ENCODE results near the gene TRIM66. TPM values are rescaled to one million over a fixed set of nuclear protein-coding genes. Genes with fewer than 3 reads are reported as not detected.

The TRIM66 gene
- total and polyA plus RNA-seq, 9 of the 15 experiments (the other 6 are each of a cell fraction or from before 2014, with no cell fraction given) = 1.1 to 7.3 (median 4.9) TPM

DNA sequence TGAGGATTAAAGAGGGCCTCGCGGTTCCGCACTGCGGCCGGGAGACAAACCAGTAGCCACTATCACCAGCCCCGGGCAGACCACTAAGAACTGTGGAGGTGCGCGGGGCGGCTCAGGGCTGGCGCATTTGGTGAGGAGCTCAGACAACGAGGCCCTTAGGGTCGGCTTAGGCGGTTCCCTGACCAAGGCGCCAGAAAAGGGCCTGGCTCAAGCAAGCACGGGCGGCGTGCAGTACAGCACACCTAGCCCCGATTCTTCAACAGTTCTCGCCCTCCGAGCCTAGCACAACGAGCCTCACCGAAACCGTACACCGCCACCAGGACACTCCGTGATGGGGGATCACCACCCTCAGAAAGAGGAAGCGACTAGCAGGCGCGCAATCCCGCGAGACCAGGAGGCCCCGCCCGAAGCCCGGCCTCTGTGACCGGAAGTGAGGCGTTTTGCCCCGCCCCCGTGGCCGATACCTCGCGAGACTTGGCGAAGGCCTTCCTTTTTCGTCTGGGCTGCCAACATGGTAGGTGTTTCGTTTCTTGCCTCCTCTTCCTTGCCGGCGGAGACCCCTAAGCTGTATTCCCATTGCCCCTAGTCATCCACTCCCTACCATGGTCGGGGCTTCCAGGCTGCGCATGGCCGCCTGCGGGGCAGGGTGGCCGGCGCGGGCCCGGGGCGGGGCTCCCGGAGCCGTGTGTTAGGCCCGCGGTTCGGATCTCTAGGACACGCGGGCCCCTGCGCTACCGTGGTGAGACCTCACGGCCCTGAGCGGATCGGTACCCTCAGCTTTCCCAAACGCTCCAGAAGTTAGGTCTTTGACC lies at the start of gene TRIM66, which contains the start of gene RPL27A (continued):
- TF ChIP-seq, protein P1, sequence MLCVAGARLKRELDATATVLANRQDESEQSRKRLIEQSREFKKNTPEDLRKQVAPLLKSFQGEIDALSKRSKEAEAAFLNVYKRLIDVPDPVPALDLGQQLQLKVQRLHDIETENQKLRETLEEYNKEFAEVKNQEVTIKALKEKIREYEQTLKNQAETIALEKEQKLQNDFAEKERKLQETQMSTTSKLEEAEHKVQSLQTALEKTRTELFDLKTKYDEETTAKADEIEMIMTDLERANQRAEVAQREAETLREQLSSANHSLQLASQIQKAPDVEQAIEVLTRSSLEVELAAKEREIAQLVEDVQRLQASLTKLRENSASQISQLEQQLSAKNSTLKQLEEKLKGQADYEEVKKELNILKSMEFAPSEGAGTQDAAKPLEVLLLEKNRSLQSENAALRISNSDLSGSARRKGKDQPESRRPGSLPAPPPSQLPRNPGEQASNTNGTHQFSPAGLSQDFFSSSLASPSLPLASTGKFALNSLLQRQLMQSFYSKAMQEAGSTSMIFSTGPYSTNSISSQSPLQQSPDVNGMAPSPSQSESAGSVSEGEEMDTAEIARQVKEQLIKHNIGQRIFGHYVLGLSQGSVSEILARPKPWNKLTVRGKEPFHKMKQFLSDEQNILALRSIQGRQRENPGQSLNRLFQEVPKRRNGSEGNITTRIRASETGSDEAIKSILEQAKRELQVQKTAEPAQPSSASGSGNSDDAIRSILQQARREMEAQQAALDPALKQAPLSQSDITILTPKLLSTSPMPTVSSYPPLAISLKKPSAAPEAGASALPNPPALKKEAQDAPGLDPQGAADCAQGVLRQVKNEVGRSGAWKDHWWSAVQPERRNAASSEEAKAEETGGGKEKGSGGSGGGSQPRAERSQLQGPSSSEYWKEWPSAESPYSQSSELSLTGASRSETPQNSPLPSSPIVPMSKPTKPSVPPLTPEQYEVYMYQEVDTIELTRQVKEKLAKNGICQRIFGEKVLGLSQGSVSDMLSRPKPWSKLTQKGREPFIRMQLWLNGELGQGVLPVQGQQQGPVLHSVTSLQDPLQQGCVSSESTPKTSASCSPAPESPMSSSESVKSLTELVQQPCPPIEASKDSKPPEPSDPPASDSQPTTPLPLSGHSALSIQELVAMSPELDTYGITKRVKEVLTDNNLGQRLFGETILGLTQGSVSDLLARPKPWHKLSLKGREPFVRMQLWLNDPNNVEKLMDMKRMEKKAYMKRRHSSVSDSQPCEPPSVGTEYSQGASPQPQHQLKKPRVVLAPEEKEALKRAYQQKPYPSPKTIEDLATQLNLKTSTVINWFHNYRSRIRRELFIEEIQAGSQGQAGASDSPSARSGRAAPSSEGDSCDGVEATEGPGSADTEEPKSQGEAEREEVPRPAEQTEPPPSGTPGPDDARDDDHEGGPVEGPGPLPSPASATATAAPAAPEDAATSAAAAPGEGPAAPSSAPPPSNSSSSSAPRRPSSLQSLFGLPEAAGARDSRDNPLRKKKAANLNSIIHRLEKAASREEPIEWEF (CRISPR knock-in tag; IDR thresholded peaks at IDR 0.05) = no peak
- TF ChIP-seq FOXP1 (CRISPR knock-in tag; IDR thresholded peaks at IDR 0.05) = peak; percentile 52; the same call in 1 of the 2 replicates
- TF ChIP-seq HDAC1 (IDR thresholded peaks at IDR 0.05) = peak in 1 of 2 experiments; percentile 74; a peak in 2 of 4 replicates
- TF ChIP-seq ZEB2 (IDR thresholded peaks at IDR 0.05) = no peak
- no peak for TF ChIP-seq MECOM (CRISPR knock-in tag; IDR thresholded peaks at IDR 0.05)
- peak in 1 of 2 experiments; percentile 76; a peak in 2 of 4 replicates for TF ChIP-seq SRF (CRISPR knock-in tag; IDR thresholded peaks at IDR 0.05)
- TF ChIP-seq BDP1 (IDR thresholded peaks at IDR 0.05; ENCODE audit: insufficient read depth, insufficient read length) = no peak
- TF ChIP-seq MCM2 (IDR thresholded peaks at IDR 0.05; ENCODE audit: low read depth) = no peak
- TF ChIP-seq, protein P2, sequence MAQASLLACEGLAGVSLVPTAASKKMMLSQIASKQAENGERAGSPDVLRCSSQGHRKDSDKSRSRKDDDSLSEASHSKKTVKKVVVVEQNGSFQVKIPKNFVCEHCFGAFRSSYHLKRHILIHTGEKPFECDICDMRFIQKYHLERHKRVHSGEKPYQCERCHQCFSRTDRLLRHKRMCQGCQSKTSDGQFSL (CRISPR knock-in tag; IDR thresholded peaks at IDR 0.05) = 0 out of 2 replicates have a peak, but pooled peaks have one; percentile 26
- TF ChIP-seq, protein P2 (tag; IDR thresholded peaks at IDR 0.05) = no peak
- peak; percentile 35; the same call in 1 of the 2 replicates for TF ChIP-seq MAFF (IDR thresholded peaks at IDR 0.05; ENCODE audit: low read length)
- TF ChIP-seq, protein P3, sequence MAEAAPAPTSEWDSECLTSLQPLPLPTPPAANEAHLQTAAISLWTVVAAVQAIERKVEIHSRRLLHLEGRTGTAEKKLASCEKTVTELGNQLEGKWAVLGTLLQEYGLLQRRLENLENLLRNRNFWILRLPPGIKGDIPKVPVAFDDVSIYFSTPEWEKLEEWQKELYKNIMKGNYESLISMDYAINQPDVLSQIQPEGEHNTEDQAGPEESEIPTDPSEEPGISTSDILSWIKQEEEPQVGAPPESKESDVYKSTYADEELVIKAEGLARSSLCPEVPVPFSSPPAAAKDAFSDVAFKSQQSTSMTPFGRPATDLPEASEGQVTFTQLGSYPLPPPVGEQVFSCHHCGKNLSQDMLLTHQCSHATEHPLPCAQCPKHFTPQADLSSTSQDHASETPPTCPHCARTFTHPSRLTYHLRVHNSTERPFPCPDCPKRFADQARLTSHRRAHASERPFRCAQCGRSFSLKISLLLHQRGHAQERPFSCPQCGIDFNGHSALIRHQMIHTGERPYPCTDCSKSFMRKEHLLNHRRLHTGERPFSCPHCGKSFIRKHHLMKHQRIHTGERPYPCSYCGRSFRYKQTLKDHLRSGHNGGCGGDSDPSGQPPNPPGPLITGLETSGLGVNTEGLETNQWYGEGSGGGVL (CRISPR knock-in tag; IDR thresholded peaks at IDR 0.05) = no peak
- TF ChIP-seq ELF4 (CRISPR knock-in tag; IDR thresholded peaks at IDR 0.05) = no peak
- TF ChIP-seq, protein P4, sequence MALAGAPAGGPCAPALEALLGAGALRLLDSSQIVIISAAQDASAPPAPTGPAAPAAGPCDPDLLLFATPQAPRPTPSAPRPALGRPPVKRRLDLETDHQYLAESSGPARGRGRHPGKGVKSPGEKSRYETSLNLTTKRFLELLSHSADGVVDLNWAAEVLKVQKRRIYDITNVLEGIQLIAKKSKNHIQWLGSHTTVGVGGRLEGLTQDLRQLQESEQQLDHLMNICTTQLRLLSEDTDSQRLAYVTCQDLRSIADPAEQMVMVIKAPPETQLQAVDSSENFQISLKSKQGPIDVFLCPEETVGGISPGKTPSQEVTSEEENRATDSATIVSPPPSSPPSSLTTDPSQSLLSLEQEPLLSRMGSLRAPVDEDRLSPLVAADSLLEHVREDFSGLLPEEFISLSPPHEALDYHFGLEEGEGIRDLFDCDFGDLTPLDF (CRISPR knock-in tag; IDR thresholded peaks at IDR 0.05) = 0 out of 2 replicates have a peak, but pooled peaks have one; percentile 20
- TF ChIP-seq CHCHD3 (CRISPR knock-in tag; IDR thresholded peaks at IDR 0.05) = 0 out of 2 replicates have a peak, but pooled peaks have one; percentile 13
- peak; percentile 74; the same call in 1 of the 2 replicates for TF ChIP-seq NFRKB (IDR thresholded peaks at IDR 0.05; ENCODE audit: low read depth)
- TF ChIP-seq TAF9B (IDR thresholded peaks at IDR 0.05; ENCODE audit: partially characterized antibody) = peak; percentile 94
- TF ChIP-seq GTF2F1 (IDR thresholded peaks at IDR 0.05; ENCODE audit: low read depth, low read length) = peak; percentile 95

Measured in K562 (cell line).